GM19035 (cell line): Measurements from ENCODE around the gene CSNK2A1.
A peak's percentile ranks its signal among the peaks of the same experiment; 100 is the strongest.
"Not testable (repeated sequence)": the region's sequence is repeated elsewhere in the genome, so short reads cannot be mapped to it uniquely, and the experiment has no call there.

ENCODE experiments used
- ATAC-seq: cut with Tn5 transposase; IDR thresholded peaks from one replicate; pipeline ENCODE4 v1.9.1; 2021; ENCODE audit not compliant: unreplicated experiment

Gene CSNK2A1

GRCh38 chr20:543369-544152, at the start of gene CSNK2A1:
CSNK2A1 (minus strand) TSS chr20:543790; CDS start chr20:508551, 35,239 bp downstream.
- peak; percentile 98 for ATAC-seq

- no peak for ATAC-seq
Measured at GRCh38 chr20:592506-592905, 48.9 kb upstream of the CSNK2A1 start.

DNA sequence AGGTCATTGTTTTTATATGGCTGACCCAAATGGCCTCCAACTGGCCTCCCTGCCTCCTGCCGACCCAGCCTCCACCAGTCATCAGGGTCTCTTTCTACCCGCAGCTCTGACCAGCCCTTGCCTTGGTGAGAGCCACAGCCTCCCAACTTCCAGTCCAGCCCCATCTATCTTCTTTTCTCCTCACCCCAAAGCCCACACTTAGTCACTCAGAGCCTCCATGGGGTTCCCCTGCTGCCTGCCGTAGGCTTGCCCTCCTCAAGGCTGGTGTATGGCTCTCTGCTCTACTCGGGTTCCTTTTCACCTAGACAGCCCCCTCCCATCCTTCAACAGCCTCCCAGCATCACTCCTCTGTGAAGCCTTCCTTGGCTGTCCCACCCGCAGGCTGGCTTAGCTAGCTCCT, 48.4 kb upstream of the CSNK2A1 start:
- no peak for ATAC-seq

GRCh38 chr20:588932-589672, 45.5 kb upstream of the CSNK2A1 start:
- peak; percentile 89 for ATAC-seq

DNA sequence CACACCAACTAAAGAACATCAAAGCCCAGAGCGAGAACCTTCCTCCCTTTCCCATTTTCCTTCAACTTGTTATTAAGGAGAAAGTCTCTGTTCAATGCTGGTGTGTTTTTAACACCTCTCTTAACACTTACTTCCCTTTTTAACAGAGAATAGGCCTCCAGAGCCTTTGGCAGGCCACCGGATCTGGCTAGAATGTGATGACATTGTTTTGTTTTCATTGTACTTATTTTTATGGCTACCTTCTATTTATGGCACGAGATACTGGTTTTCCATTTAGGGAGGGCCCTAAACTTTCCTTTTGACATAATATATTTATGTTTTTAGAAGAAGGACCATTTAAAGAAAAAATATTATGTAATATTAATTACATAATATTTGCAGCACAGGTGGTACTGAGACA, 44.9 kb upstream of the CSNK2A1 start:
- no peak for ATAC-seq

- ATAC-seq, result no peak
Measured at GRCh38 chr20:584971-585301, 41.3 kb upstream of the CSNK2A1 start.

- ATAC-seq, result no peak
Measured at GRCh38 chr20:584161-584970, 40.8 kb upstream of the CSNK2A1 start.

GRCh38 chr20:582204-582603, 38.6 kb upstream of the CSNK2A1 start:
- no peak for ATAC-seq

- not testable (repeated sequence) for ATAC-seq
Measured at GRCh38 chr20:578940-579690, 35.5 kb upstream of the CSNK2A1 start.

- ATAC-seq, result no peak
Measured at GRCh38 chr20:577167-577791, 33.7 kb upstream of the CSNK2A1 start.

DNA sequence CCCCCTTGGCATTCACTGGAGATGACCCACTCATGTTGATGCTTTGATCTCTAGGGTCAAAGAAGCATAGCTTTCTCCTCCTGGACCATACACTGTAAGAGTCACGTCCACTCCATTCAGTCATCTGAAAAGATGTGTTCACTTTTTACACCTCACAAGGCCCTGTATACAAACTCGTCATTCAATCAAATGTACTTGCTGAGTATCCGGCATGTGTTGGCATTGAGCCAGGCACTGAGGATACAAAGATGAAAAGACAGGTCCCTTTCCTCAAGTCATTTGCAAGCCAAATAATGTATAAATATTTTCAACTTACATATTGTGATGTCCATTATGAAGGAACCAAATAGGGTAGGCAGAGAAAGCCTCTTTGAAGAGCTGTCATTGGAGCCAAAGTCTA, 32.6 kb upstream of the CSNK2A1 start:
- no peak for ATAC-seq

DNA sequence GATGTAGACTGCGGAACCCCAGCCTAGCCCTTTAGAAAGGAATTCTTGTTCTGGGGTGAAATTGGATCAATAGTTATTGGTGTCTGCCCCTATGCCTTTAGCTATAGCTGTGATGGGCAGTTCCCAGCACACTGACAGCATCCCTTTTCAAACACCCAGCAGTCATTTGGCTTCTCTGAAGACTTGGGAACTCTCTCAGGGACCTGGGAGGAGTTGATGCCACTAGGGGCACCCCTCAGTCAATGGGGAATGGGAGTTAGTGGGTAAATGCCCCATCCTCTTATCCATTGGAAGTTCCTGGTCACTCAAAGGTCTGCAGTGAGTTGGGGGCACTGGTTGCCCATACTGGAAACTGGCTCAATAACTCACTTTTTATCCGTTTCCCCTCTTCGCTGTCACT, 31.6 kb upstream of the CSNK2A1 start:
- ATAC-seq, result no peak

DNA sequence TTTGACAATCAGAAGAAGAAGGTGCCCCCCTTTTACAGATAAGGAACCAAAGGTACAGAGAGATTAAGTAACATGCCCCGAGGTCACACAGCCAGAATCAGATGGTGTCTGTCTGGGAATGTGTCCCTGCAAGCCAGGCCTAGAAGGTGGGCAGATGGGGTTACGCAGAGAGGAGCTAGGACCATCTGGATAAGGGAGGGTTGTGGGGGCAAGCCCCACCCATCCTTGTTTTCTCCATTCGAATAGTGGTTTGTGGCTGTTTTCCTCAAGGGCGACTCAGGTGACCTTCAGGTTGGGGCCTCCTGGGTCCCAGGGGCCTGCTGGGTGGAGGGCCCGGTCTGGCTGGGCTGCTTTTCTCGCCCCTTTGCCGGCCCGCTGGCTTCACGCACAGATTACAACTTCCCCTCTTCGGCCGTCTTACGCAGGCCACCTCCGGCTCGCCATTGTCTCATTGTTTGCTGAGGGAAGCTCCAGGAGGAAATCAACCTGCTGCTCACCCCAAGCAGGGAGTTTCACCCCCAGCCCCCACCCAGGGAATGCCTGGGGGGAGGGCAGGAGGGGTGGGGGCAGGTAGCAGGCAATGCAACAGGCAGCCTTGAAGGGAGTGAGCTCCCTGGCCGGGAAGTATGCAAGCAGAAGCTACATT, 30.8 kb upstream of the CSNK2A1 start:
- no peak for ATAC-seq

GRCh38 chr20:573414-574296, 30.1 kb upstream of the CSNK2A1 start:
- ATAC-seq, result no peak

DNA sequence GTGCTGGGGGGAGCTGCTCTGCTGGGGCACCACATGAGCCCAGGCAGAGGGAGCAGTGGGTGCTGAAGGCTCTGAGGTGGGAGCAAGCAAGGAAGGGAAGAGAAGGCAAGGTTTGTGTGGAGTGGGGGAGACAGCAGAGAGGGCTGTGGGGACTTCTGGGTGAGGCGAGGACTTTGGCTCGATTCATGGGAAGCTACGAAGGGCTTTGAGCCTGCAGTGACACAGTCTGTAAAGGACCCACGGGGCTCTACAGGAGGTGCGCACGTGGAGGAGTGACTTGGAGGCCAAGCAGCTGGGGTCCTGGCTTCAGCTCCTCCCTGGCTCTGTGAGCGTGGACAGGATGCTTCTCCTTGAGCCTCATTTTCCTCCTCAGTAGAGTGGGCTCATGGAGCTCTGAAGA, 29.1 kb upstream of the CSNK2A1 start:
- ATAC-seq, result no peak

DNA sequence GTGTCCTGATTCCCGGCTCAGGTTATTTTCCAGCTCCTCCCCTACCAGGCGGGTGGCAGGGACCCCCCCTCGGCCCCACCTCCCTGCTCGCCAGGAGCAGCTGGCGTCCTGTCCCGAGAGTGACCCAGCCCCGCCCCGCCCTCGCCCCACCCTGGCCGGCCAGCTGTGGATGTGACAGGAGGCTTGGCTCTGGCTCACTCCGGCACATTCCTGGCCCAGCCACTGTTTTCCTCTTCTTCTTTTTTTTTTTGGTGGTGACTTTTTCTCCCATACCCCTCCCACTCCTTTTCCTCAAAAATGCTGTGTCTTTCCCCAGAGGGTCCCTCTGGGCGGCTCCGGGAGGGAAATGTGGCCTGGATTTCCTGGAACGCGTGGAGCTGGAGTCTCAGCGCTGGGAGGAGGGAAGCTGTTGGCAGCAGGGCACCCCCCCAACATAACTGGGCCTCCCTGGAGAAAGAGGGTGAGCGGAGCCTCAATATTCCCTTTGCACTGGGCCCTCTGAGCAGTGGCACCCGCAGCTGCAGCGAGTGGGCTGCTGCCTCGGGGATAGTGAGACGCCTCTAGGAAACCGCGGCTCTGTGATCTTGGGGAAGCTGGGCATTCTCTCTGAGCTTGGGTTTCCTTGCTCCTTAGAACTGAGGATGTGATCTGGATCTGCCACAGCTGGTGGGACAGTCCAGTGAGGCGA, 28.3 kb upstream of the CSNK2A1 start:
- ATAC-seq, result no peak

GRCh38 chr20:568673-569415, 25.3 kb upstream of the CSNK2A1 start:
- no peak for ATAC-seq
